Fibroblast of skin of right quadriceps (primary cell): ENCODE measurements around the gene MTHFD1L.

Experiments used
- DNase-seq: peaks from one replicate; pipeline ENCODE4 v3.0.0-alpha.2; 2013

Gene MTHFD1L

GRCh38 chr6:150937132-150937906, 71.8 kb downstream of the MTHFD1L start:
- peak; percentile 50 for DNase-seq

GRCh38 chr6:150939399-150939798, 73.9 kb downstream of the MTHFD1L start:
- DNase-seq: no peak

GRCh38 chr6:150940941-150941340, 75.4 kb downstream of the MTHFD1L start:
- DNase-seq: peak; percentile 92

GRCh38 chr6:150949526-150949925, 84.0 kb downstream of the MTHFD1L start:
- DNase-seq: peak; percentile 15

DNA sequence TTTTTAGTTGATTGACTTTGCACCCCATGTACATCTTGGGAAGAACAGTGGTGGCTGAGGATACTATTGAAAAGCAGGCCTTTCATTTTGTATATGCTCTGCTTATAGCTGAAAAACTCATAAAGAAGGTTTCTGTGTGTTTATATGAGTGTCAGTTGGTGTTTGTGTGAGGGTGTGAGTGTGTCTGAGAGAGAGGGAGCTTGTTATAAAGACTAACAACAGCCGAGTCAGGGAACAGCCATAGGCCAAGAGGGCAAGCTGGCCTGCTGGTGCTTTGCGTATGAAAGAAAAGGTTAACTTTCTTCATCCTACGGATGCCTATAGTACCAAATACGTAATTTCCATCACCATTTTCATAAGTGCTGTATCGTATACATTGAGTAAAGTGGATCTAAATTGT, 88.3 kb downstream of the MTHFD1L start:
- no peak for DNase-seq

DNA sequence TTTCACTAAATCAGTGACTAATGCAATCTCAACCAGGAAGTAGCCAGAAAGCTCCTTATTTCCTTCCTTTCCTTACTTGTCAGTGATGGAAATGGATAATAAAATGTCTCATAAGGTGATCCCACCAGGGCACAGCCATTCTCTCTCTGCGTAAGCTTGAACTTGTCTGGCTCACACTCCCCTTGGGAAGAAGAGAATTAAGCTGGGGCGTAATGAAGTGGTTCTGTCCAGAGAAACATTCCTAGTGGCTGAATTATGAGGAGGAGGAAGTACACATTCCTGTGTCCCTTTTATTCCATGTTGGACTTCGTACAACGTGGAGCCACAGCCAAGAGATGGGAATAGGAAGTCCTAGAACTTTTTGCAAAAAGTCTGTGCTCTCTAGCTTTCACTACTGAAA, 93.7 kb downstream of the MTHFD1L start:
- DNase-seq: no peak

GRCh38 chr6:150962436-150962835, 96.9 kb downstream of the MTHFD1L start:
- no peak for DNase-seq

GRCh38 chr6:150964765-150965164, 99.3 kb downstream of the MTHFD1L start:
- DNase-seq: no peak

DNA sequence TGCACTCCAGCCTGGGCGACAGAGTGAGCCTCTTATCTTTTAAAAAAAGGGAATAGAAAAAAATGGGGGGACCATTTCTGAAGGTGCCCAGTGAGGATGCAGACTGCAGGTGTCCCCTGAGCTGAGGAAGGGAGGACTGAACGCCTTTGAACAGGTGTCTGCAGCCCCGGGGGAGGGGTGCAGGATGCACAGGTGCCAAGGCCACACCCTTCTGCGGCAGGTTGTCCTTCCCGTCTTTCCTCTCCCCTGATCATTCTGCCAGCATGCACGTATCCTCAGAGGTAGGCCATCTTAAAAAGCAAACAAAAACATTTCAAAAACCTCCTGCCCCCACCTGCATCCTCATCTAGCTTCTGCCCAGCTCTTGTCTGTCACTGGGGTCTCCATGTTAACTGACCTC, 101.3 kb downstream of the MTHFD1L start:
- no peak for DNase-seq

DNA sequence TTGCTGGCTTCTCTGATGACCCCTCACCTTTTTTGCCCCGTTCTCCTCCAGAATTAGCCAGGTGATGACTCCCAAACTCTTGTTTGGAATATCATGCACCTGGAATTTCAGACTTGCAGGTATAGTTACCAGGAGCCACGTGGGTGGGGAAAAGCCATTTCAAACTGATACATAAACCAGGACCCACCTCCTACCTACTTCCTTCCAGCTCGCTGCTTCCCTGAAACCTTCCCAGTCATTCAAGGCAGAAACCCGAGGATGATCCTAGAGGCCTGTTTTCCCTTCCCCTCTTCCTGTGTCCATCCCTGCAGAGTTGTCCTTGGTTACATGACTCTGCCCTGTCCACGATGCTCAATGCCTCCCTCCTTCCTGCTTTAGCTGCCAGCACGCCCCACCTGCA, 101.9 kb downstream of the MTHFD1L start:
- no peak for DNase-seq

DNA sequence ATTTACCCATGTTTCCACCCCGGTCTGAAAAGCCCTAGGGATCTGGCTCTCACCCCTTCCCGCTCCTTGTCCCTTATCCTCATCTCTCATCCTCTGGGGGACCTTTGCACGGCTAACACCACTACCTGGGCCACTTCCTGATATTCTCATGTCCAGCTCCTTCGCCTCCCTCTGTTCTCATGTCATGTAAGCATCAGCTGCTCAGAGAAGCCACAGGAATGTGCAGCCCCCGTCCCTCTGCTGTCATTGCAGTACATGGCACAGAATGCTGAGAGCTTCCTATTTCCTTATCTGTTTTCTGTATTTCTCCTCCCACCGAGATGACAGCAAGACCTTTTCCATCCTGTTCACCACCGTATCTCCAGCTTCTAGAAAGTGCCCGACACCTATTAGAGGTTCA, 102.4 kb downstream of the MTHFD1L start:
- DNase-seq: no peak

- DNase-seq: no peak
These were observed 104.4 kb downstream of the MTHFD1L start for GRCh38 chr6:150969901-150970300.

GRCh38 chr6:150971219-150971618, 105.7 kb downstream of the MTHFD1L start:
- no peak for DNase-seq

DNA sequence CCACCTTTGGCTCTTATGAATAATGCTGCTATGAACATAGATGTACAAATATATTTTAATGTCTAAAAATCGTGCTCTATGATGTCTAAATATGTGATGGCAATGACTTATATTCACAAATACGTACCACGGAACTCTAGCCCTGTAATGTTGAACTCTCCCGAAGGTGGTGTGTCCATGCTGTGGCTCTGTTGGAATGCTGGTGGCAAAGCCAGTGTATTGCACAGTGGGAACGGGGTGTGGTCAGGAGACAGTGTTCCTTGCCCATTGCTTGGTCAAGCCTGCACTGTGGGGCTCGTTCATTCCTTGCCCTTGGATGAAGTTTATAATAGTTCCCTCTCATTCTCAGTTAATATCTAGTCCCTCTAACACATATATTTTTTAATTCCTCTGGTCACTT, 109.6 kb downstream of the MTHFD1L start:
- DNase-seq: no peak

DNA sequence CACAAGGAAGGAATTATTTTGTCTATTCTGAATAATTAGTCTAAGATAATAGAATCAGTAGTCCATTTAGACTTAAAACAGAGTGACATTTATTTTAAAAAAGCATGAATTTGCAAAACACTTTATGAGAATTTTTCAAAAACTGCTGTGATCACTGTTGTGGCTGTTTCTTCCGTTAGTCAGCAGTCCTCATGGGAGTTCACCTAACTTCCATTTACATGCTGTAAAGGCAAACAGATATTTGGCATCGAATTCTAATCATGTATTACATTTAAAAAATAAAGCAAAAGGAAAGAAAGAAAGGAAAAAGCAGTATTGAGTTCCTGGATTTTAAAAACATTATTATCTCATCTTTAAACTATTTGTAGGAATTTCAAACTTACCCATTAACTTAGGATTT, 111.8 kb downstream of the MTHFD1L start:
- peak; percentile 20 for DNase-seq

- DNase-seq: no peak
These were observed 113.1 kb downstream of the MTHFD1L start for GRCh38 chr6:150978624-150979023.

DNA sequence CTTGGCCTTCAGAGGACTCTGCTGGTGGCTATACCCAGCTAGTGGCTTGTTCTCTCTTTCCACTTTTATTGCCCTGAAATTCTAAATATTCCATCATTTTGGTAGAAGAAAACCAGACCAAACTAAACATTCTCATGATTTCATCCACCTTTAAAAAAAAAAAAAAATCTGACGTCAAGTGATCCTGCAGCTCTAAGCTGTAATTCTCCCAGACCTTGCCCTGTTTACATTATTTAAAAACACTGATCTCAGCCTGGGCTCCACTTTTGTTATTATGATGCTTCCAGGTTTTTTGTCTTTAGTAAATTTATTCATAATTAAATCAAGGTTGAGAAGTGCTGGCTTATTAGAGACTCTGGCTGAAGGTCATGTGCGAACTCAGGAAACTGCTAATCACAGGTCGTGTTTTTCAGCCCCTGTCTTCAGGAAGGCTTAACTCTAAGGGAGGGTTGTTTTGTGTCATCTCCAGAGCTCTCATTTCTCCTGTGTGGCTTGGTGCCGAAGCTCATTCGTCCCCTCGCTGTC, 114.4 kb downstream of the MTHFD1L start:
- no peak for DNase-seq

GRCh38 chr6:150981095-150981494, 115.6 kb downstream of the MTHFD1L start:
- peak; percentile 23 for DNase-seq

GRCh38 chr6:150981669-150982068, 116.2 kb downstream of the MTHFD1L start:
- DNase-seq: no peak

- no peak for DNase-seq
These were observed 121.9 kb downstream of the MTHFD1L start for GRCh38 chr6:150987371-150987828.

- DNase-seq: no peak
These were observed 122.5 kb downstream of the MTHFD1L start for GRCh38 chr6:150987855-150988464.

DNA sequence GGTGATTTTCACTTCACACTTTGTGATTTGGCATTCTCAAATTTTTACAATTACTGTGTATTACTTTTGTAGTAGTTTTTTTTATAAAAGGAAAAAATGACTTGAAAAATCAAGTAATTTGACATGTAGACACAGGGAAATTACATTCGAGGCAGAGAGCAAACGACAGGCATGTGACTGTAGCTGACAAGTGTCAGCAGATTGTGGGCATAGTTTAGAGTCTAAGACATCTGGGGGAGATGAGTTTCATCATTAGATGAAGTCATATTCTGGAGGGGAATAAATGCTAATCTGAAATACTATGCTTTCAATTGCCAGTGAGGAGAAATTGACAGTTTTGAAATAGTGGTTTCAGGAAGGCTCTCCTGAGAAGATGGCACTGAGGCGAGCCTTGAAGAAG, 126.0 kb downstream of the MTHFD1L start:
- no peak for DNase-seq

GRCh38 chr6:150992262-150992661, 126.8 kb downstream of the MTHFD1L start:
- no peak for DNase-seq

GRCh38 chr6:150992703-150993102, 127.2 kb downstream of the MTHFD1L start:
- DNase-seq: no peak
